Neural cell (in vitro differentiated cells): ENCODE data around the gene UBD. TPM values are rescaled to one million over a fixed set of nuclear protein-coding genes. Genes with fewer than 3 reads are reported as not detected.

Source experiments
- H2AFZ ChIP-seq: fragments of 200-600, 300-800 bp; sonication (generic), shearing (Covaris generic); 2 replicates; pipeline ENCODE4 v1.6.0; 2014; ENCODE audit warnings: low read depth, mild to moderate bottlenecking, antibody characterized with exemption, low read length, moderate library complexity
- H3F3A ChIP-seq: fragments of 200-600 bp; shearing (Covaris generic); 2 replicates; pipeline ENCODE4 v1.6.1; 2016; ENCODE audit warnings: mild to moderate bottlenecking, moderate library complexity, mixed read lengths, antibody characterized with exemption, low read length; ENCODE audit not compliant: insufficient read depth, poor library complexity, severe bottlenecking
- H3K27ac ChIP-seq: fragments of 200-600, 300-800 bp; sonication (generic), shearing (Covaris generic); 2 replicates; pipeline ENCODE4 v1.5.1; 2014; ENCODE audit warnings: mild to moderate bottlenecking, low read length, moderate library complexity
- H3K27me3 ChIP-seq: fragments of 300-800, 200-600 bp; sonication (generic), shearing (Covaris generic); 2 replicates; pipeline ENCODE4 v1.6.0; 2014; ENCODE audit warnings: mild to moderate bottlenecking, low read depth, low read length, moderate library complexity; ENCODE audit not compliant: insufficient read depth
- H3K36me3 ChIP-seq: fragments of 300-800, 200-600 bp; sonication (generic), shearing (Covaris generic); 2 replicates; pipeline ENCODE4 v1.5.1; 2014; ENCODE audit warnings: mild to moderate bottlenecking, antibody characterized with exemption, low read length, moderate library complexity; ENCODE audit not compliant: insufficient read depth
- H3K4me2 ChIP-seq: fragments of 300-800, 200-600 bp; sonication (generic), shearing (Covaris generic); 2 replicates; pipeline ENCODE4 v1.6.0; 2014; ENCODE audit warnings: mild to moderate bottlenecking, low read length
- H3K4me3 ChIP-seq: fragments of 300-800, 200-600 bp; sonication (generic), shearing (Covaris generic); 2 replicates; pipeline ENCODE4 v1.5.1; 2014; ENCODE audit warnings: mild to moderate bottlenecking, low read length, moderate library complexity
- H3K79me2 ChIP-seq: fragments of 200-600 bp; shearing (Covaris generic); replicated peaks from 2 replicates; pipeline ENCODE4 v1.6.0; 2014; ENCODE audit warnings: mild to moderate bottlenecking, low read length, moderate library complexity; ENCODE audit not compliant: insufficient read depth
- H3K9ac ChIP-seq: fragments of 300-800, 200-600 bp; sonication (generic), shearing (Covaris generic); 2 replicates; pipeline ENCODE4 v1.6.1; 2016; ENCODE audit warnings: mild to moderate bottlenecking, low read length, mixed read lengths
- H3K9me2 ChIP-seq: fragments of 200-600 bp; shearing (Covaris generic); 2 replicates; pipeline ENCODE4 v1.6.1; 2016; ENCODE audit warnings: mild to moderate bottlenecking, low read length, mixed read lengths; ENCODE audit not compliant: insufficient read depth
- H3K9me3 ChIP-seq: fragments of 200-600, 300-800 bp; sonication (generic), shearing (Covaris generic); 2 replicates; pipeline ENCODE4 v1.6.1; 2016; ENCODE audit warnings: mild to moderate bottlenecking, mixed run types, low read length, moderate library complexity, mixed read lengths
- H4K20me1 ChIP-seq: fragments of 200-600 bp; shearing (Covaris generic); 2 replicates; pipeline ENCODE4 v1.6.1; 2016; ENCODE audit warnings: mild to moderate bottlenecking, mixed run types; ENCODE audit not compliant: insufficient read depth
- EP300 ChIP-seq: fragments of 450-650 bp; conservative IDR thresholded peaks from 2 replicates; pipeline ENCODE4 v1.6.1; 2014; ENCODE audit warnings: antibody characterized with exemption, mild to moderate bottlenecking, moderate library complexity; ENCODE audit not compliant: poor library complexity, severe bottlenecking
- EZH2 ChIP-seq: fragments of 200-600, 300-800 bp; shearing (Covaris generic), sonication (generic); IDR thresholded peaks from 2 replicates; pipeline ENCODE4 v1.6.1; 2014; ENCODE audit warnings: antibody characterized with exemption, low read length, borderline replicate concordance, mild to moderate bottlenecking; ENCODE audit not compliant: insufficient read depth, poor library complexity, severe bottlenecking
- MXI1 ChIP-seq: fragments of 450-650 bp; conservative IDR thresholded peaks from 2 replicates; pipeline ENCODE4 v1.6.1; 2014; ENCODE audit warnings: antibody characterized with exemption, mild to moderate bottlenecking; ENCODE audit not compliant: poor library complexity, severe bottlenecking
- POLR2AphosphoS5 ChIP-seq: IDR thresholded peaks from 2 replicates; pipeline ENCODE4 v1.6.1; 2012
- RAD21 ChIP-seq: fragments of 450-650 bp; conservative IDR thresholded peaks from 2 replicates; pipeline ENCODE4 v1.6.1; 2014; ENCODE audit warnings: antibody characterized with exemption, mild to moderate bottlenecking, moderate library complexity
- SMC3 ChIP-seq: fragments of 450-650 bp; conservative IDR thresholded peaks from 2 replicates; pipeline ENCODE4 v1.6.1; 2014; ENCODE audit warnings: antibody characterized with exemption, mild to moderate bottlenecking, moderate library complexity; ENCODE audit not compliant: poor library complexity
- TAF1 ChIP-seq: IDR thresholded peaks from 2 replicates; pipeline ENCODE4 v1.6.1; 2012; ENCODE audit warnings: low read depth
- polyA plus RNA-seq: library from polyadenylated mRNA; depleted of rRNA; stranded (reverse); fragments of >200 nt; gene quantifications from 2 replicates; pipeline ENCODE4 v1.2.3, GENCODE V29; 2014
- TF ChIP-seq, protein P1 (sequence below): fragments of 450-650 bp; IDR thresholded peaks from 2 replicates; pipeline ENCODE4 v1.5.1; 2014; ENCODE audit warnings: antibody characterized with exemption, mild to moderate bottlenecking, moderate library complexity; ENCODE audit not compliant: poor library complexity, severe bottlenecking
- TF ChIP-seq, protein P2 (sequence below): IDR thresholded peaks from 2 replicates; pipeline ENCODE4 v1.6.1; 2012; ENCODE audit warnings: borderline replicate concordance

UBD gene
- polyA plus RNA-seq, 1 donor from 2014 or later: not detected

DNA sequence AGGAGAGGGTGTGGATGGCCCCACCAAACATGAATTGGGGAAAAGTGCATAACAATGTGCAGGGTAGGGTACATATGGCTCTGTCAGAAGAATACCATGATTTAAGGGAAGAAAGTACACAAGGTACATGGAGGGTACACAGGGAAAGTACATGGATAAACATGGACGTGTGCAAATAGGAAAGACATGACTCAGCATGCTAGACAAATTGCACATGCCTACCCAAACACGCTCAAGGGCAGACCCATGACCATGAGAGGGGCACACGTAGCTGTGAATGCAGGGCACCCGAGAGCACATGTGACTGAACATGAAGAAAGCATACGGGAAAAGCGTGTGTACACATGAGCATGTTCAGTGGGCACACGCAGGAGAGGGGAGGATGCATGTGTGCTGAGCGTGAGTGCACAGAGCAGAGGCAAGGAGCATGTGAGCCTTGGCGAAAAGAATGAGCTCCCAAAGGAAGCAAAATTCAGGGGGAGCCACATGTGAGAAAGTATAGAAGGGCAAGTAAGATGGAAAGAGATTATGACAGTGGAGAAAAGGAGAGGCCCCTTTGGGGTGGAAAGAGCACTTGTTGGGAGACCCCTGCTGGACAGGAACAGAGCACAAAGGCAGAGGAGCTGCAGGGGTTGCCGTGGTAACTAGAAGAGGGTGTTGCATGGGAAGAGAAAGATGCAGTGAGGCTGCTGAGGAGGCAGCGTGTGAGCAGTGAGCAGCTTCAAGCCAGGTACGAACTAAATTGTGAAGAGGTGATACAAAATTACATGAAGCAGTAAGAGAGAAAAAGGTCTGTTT lies 43.2 kb upstream of the UBD start:
- Histone ChIP-seq H3K9me3 (no peaks in the 10 kb centered on the region), H3K27me3 (no peaks in the 10 kb centered on the region), H3K4me3 (peak overlapping the region; percentile 45), H3K4me2 (peak overlapping the region; percentile 9), H4K20me1 (no peaks in the 10 kb centered on the region), H2AFZ (no peak overlapping the region), H3K9ac (peak overlapping the region; percentile 37), H3F3A (no peaks in the 10 kb centered on the region), H3K79me2 (no peaks in the 10 kb centered on the region), H3K27ac (peak overlapping the region; percentile 63), H3K9me2 (no peaks in the 10 kb centered on the region), H3K36me3 (peaks cover 32% of the 10 kb centered on the region)
- TF ChIP-seq POLR2AphosphoS5 (no peak), SMC3 (peak; percentile 83), RAD21 (peak; percentile 70), MXI1 (peak; percentile 86)
- TF ChIP-seq, protein P1, sequence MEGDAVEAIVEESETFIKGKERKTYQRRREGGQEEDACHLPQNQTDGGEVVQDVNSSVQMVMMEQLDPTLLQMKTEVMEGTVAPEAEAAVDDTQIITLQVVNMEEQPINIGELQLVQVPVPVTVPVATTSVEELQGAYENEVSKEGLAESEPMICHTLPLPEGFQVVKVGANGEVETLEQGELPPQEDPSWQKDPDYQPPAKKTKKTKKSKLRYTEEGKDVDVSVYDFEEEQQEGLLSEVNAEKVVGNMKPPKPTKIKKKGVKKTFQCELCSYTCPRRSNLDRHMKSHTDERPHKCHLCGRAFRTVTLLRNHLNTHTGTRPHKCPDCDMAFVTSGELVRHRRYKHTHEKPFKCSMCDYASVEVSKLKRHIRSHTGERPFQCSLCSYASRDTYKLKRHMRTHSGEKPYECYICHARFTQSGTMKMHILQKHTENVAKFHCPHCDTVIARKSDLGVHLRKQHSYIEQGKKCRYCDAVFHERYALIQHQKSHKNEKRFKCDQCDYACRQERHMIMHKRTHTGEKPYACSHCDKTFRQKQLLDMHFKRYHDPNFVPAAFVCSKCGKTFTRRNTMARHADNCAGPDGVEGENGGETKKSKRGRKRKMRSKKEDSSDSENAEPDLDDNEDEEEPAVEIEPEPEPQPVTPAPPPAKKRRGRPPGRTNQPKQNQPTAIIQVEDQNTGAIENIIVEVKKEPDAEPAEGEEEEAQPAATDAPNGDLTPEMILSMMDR: peak; percentile 87

DNA sequence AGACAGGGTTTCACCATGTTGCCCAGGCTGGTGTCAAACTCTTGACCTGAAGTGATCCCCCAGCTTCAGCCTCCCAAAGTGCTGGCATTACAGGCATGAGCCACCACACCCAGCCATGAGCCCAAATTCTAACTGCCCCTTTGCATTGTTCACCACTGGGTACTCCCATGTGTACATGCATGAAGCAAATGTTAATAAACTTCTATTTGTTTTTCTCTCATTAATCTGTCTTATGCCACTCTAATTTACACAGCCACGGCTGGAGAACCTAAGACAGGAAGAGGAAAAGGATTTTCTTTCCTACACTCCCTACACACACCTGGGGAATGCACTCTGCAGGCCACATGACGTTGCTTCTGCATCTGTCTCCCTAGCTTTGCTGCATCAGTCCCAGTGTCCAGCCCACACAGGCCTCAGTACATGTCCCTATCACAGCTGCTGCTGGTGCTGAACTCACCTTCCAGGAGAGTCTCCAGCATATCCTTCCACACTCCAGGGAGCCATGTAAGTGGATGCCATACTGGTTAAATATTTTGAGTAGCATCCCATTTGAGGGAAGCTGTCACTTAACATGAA lies 38.7 kb upstream of the UBD start:
- TF ChIP-seq POLR2AphosphoS5 (no peak), RAD21 (no peak), MXI1 (no peak), EP300 (no peak), SMC3 (no peak), EZH2 (no peak), TAF1 (no peak)
- TF ChIP-seq, protein P1: no peak
- TF ChIP-seq, protein P2, sequence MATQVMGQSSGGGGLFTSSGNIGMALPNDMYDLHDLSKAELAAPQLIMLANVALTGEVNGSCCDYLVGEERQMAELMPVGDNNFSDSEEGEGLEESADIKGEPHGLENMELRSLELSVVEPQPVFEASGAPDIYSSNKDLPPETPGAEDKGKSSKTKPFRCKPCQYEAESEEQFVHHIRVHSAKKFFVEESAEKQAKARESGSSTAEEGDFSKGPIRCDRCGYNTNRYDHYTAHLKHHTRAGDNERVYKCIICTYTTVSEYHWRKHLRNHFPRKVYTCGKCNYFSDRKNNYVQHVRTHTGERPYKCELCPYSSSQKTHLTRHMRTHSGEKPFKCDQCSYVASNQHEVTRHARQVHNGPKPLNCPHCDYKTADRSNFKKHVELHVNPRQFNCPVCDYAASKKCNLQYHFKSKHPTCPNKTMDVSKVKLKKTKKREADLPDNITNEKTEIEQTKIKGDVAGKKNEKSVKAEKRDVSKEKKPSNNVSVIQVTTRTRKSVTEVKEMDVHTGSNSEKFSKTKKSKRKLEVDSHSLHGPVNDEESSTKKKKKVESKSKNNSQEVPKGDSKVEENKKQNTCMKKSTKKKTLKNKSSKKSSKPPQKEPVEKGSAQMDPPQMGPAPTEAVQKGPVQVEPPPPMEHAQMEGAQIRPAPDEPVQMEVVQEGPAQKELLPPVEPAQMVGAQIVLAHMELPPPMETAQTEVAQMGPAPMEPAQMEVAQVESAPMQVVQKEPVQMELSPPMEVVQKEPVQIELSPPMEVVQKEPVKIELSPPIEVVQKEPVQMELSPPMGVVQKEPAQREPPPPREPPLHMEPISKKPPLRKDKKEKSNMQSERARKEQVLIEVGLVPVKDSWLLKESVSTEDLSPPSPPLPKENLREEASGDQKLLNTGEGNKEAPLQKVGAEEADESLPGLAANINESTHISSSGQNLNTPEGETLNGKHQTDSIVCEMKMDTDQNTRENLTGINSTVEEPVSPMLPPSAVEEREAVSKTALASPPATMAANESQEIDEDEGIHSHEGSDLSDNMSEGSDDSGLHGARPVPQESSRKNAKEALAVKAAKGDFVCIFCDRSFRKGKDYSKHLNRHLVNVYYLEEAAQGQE: no peak
- Histone ChIP-seq H3K9me3 (no peaks in the 10 kb centered on the region), H2AFZ (no peak overlapping the region), H4K20me1 (no peaks in the 10 kb centered on the region), H3K9ac (no peak overlapping the region), H3K79me2 (no peaks in the 10 kb centered on the region), H3K36me3 (peaks cover 10% of the 10 kb centered on the region), H3K27me3 (no peaks in the 10 kb centered on the region), H3K4me2 (no peak overlapping the region), H3K27ac (no peak overlapping the region), H3K4me3 (no peak overlapping the region), H3F3A (no peaks in the 10 kb centered on the region), H3K9me2 (no peaks in the 10 kb centered on the region)
